ENCODE data around the gene BLID.

Gene BLID

DNA sequence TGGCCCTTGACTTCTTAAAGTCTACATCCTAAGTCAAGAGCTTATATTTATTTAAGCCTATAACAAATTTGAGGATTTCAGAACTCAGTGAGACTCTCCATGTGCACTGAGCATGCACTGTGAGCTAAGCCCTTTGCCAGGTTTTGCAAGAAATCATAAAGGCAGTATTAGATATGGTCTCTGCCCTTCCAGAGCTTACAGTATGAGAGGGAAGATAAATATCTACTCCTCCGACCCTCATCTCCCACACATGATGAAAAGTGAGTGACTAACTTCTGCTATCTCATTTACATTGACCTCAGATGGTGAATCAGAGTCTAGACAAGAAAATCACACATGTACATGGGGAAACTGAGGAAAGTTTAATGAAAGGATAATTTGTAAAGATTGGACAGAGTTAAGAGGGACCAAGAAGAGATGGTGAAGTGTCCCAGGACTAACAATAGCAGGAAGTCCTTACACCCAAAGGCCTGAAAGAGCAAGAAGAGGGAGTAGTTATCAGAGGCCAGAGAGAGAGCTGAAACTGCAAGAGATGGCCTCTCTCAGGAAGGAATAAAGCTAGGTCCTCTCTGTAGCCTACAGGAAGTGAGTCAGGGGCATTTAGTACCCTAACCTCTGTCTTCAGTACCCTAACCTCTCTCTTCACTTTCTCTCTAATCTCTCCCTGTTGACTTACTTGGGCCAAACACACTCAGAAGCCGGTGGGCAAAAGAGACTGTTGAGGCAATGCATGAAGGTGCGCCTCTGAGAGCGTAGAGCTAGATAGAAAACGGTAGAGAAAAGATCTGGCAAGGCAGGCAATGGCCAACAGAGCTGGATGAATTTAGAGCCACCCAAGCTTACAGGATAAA is 23.0 kb upstream of the BLID start:
- no peak for DNase-seq

DNA sequence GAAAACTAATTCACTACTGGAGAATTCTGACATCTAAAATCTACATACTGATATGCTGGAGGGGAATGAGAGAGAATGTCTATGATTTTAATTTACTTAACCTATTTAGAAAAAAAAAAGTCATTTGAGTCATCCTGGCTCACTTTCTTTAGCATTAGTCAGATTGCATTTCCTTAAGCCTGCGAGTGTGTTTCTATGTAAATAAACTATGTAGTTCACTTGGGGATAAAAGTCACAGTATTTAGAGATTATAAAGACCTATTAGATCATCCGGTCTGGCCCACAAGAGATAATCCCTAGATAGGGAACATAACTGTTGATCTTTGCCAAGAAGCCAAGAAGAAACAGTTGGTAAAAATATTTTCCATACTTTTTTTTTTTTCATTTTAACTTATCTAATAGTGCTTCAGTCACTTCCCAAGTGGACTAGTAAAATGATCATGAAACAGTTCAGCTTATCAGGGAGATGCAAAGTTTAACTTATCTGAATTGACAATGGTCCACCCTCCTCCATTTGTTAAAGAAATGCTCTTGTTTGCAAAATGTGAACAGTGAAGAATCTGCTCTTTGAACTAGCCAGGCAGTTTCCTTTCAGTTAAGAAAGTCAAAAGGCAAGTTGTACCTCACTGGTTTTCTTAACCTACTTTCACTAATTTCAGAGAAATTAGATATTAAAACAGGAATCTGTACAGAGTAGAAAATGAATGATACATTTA is 21.2 kb upstream of the BLID start:
- DNase-seq = no peak

DNA sequence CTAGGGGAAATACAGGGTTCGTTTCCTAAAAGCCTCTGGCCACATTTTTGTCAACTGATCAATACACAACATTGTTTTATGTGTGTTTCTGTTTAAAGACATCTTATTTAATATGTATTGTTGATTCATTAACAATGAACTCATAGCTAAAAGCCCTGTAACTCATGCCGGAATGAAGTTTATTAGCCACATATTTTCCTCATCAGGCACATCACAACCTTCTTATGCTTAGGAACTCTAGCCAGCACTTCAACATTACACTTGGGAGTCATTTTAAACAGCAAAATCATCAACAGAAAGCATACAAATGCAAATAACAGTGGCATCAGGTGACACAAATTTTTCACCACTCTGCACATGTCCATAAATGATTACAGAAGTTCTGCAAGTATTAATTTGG is 15.1 kb upstream of the BLID start:
- DNase-seq = no peak

DNA sequence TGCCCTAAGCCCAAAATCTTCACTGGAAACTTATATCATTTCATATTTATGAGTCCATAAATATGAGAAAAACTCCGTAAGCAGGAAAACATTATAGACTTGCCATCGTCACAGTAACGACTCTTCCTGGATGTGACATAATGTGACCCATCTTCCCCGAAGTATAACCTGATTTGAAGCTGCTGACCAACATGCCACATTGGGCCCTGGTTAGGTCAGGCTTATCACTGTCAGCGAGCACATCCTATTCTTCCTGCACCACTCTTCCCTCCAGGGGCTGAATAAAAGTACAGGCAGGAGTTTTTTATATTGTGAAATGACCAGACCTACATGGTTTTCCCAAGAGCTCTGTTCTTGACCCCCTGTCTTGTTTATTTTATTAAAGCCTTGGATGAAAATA is 12.1 kb upstream of the BLID start:
- DNase-seq = no peak

DNA sequence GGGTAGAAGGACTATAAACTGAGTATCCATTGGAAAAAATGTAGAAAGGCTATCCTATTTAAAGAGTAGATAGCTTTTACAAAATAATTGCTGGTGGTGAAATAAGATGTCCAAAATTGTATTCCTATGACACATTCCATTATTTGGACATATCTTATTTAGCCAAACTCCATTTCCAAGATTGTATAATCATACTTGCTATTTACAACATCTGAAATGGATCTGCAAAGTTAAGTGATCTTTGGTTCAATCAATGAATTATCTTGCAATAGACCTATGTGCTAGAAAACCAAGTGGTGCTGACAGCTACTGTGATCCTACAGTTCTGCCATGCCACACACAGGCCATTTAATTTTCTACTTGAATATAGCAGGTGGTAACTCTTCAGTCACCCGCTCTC is 11.0 kb upstream of the BLID start:
- no peak for DNase-seq

DNA sequence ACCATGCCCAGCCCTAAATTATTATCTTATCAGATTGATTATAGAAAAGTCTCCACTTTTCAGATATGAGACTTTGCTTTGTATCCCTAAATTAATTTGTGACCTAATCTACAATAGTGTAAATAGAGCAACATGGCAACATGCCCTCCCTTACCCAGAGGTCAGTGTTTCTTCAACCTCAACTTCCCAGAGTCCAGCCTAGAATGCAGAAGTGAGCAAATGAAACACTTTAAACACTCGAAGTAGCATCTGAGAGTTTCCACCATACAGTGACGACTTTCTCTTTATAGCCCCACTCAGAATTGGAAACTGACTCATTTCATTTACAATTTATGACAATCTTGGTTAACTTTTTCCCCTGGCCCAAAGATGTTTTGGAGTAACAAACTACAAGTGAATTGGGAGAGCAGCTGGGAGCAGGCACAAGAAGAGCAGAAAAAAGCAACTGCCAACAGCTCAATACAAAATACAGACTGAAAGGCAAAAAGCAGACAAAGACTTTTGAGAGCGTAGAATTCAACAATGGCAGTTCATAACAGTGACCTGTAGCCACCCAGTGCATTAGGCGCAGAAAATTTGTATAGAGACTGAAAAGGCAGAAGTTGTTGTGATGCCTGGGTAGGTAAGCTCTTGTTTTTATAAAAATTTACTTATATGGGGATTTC is 10.1 kb upstream of the BLID start:
- DNase-seq = no peak

DNA sequence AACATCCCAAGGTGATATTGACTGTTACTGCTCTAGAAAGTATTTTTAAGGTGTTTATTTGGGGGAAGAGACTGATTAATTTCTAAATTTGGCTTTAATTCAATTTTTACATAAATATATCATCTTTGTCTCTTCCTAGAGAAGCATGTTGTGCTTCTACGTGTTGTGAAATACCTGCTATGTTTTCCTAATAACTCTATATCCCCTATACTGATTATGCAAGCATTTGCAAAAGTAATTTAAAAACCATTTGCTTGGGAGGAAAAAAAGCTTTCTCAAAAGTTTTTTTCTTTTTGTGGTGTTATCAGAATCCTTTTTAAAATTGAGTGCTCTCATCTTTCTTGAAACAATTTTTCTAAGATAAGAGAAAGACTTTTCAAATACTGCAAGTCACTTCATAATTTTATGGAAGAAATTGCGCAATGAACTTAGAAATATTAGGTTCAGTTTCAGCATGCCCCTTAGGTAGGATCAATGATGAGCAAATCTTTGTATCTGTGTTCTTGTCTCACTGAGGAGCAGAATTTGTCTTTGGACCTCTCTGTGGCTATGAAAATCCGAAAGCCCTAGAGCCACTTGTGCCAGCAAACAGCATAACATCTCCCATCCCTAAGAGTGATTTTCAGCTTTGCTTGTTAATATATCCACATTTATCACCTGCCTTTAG is 7.4 kb upstream of the BLID start:
- no peak for DNase-seq

DNA sequence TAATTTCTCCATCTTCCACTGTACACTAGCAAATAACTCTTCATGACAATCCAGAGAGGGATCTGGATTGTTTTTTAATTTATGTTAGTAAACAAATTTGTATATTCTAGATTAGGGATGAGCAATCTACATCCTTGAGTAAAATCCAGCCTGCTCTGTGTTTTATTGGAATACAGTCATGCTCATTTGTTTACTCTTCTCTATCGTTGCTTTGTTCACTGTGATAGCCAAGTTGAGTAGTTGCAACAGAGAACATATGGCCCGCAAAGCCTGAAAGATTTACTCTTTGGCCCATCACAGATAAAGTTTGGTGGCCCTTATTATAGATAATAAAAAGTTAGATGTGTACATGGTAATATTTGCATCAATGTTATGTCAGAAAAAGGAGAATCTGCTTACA is 6.2 kb upstream of the BLID start:
- DNase-seq = no peak

DNA sequence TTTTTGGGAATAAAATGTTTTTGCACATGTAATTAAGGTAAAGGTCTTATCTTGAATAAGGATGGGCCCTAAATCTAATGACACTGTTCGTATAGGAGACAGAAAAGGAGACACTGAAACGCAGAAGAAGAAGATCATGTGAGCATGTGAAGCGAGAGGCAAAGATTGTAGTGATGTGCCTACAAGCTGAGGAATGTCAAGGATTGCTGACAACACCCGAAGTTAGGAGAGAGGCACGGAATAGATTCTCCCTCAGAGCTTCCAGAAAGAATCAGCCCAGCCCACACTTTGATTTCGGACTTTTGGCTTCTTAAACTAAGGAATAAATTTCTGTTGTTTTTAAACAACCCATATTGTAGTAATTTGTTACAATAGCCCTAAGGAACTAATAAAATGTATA is 4.1 kb upstream of the BLID start:
- DNase-seq = no peak

DNA sequence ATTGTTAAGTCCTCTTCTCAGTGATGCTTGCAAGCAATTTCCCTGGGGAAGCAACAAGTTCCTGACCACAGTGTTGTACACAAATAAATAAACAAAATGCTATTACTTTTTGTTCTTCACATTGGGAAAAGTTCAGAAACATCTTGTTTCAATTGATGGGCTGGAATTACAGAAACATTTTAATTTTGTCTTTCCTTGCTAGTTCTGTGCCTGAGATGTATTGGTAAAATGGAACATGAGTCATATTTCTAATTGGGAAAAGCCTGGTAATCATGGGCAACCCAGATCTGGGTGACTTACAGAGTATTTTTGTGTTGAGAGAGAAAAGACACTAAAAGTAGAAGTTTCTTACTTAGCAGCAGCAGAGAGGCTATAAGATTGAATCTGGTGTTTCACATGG is 576 bp upstream of the BLID start:
- DNase-seq = no peak

DNA sequence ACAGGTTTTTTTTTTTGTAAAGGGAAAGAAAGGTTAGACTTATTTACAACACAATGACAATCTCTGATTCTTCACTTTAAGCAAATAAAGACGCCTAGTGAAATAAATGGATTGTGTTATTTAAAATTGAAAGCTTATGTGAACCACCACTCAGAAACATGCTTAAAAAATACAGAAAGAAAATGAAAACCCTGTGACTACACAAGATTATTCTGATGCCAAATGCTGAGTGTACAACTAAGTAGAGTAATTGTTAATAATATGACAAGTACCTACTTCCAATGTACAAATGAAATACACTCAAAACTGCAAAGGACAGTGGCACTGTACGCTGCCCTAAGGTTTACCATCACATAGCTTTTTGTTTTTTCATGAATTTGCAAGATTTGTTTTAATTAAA is 1.0 kb downstream of the BLID start:
- DNase-seq = no peak

DNA sequence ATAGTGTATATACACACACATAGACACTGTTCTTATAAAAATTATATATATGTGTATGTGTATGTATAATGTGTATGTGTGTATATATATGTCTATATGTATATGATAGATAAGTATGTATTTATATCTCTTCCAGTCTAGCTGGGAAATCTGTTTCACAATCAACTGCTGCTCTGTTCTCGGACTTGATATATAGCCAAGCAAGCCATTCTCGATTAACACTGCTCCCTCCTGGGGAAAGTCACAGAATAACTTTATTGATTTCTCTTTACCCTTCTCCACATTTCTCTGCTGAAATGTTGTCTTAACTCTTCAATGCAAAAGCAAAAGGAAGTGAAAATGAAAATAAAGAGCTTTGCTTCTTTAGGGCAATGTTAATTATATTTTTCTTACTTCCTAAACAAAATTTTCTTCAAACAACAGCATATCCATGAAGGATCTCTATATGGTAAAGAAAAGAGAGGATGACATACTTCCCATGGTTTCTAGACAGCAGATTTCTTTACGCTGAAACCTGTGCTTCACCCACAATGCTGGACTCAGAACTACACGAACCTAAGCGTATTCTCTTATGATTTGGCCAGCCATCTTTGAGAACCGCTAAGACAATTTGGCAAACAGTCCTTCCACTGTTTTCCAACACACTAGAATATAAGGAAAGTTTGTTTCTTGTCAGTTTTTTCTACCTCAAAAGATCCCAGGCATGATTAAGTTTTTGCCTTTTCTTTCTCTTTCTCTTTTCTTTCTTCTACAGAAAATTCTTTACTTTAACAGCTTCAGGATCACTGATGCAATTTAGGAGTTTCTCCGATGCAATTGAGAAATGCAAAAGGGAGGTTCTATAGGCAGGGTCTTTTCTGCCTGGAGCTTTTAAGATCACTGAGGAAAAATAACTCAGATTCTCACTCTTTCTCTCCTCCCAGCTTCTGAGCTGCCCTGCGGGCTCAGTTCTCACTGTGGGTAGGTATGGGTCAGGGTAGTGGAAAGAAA is 1.9 kb downstream of the BLID start:
- no peak for DNase-seq

DNA sequence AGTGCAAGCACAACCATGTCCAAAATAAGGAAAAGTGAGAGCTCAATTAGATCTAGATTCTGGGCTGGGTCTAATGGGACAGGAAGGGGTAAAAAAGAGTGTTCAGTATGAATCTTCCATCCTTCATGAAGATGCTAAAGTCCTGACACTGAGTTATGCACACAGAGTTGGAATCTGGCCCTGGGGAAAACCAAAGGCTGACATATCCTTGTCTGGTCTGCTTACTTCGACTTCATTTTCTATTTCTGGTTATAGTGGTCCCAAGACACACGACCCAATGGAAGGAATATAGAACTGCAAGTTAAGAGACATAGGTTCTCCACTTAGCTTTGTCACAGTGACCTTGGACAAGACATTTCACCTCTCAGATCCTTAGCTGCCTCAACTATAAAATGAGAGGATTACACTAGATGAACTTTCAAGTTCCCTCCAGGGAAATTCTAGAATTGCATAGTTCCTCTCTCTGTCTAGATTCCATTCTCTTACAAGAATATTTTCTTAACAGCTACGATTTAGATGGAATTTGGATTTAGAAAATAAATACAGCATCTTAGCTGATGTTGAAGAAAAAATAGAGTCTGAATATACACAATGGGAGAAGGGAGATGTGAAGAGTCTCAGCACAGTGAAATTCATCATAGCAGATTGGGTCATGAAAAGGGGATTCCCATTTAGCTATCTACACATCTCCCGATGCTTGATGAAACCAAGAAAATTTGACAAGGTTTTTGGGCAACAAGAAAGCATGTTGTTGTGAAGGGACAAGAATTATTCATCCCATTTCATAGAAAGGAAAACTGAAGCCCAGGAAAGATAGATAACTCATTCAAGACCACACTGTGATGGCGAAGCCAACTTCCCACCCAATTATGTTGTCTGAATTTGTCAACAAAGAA is 3.3 kb downstream of the BLID start:
- DNase-seq = no peak

DNA sequence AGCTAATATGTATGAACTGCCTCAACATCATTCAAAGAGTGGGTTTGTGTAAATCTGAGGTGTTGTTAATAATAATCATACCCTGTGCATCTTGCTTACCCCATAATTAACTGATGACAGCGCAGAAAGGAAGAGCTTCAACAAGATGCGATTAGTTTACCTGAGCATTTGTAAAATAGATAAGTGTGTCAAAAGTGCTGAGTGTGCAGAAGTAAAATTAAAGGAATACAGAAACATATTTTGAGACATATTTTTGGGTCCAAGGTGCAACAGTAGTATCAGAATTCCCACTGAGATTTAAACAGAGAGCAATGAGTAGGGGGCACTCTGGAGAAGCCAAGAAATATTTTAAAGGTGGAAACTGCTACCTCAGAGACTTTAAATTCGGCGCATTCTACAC is 6.1 kb downstream of the BLID start:
- DNase-seq = no peak

DNA sequence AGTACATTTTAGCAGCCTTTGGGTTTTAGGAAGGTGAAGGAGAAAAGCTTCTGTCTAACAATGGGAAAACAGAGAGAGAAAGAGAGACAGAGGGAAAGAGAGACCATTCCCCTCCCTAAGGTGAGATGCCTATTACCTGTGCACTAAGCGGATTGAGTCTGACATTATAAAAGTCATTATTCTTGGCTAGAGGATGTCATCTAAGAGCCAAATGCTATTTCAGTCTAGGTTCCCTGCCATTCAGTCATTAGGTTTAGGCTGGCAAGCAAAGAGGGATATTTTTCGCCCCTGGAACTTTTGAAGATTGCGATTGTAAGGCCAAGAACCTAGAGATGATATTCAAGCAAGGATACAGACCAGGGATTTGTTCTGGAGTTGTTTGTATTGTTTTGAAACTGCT is 7.2 kb downstream of the BLID start:
- no peak for DNase-seq

DNA sequence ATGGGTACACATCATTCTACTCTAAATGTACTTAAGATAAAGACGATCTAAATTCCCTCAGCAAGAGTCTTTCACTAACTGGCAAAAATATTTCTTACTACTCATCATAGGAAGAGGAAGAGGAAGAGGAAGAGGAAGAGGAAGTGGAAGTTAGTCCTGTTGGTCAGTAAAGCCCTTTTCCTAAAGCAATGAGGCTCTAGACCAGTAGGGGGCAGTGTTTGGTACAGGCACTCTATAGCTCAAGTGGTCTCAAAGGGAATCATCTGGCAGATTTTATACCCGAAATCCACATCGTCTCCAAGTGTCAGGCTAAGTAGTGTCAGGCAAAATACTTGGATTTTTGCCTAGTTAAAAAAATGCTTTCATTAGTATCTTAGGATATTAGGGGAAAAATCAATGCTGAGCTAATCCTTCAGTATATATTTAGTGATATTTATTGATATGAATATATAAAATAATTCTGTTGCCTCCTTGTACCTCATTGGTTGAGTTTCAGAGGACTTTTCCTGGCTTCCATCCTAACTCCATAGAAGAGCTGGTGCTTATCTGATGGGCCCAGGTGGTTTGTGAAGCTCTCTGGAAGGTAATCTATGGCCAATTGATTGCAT is 7.7 kb downstream of the BLID start:
- DNase-seq = no peak

DNA sequence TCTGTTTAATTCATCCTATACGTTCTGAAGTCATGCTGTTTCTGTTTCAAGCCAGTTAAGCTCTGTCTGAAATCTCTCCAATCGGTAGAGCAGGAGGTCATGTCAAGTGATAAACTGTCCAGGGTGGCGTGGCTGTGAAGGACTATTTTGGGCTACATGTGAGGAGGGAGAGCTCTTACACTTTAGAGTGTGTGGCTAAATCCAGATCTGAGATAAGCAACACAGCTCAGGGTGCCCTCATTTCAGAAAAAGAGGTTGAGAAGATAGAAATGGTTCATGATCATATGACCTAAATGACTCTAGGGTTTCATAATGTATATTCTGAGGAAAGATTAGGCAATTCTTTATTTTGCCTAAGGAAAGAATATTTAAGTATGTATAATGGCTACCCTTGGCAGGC is 8.4 kb downstream of the BLID start:
- no peak for DNase-seq

DNA sequence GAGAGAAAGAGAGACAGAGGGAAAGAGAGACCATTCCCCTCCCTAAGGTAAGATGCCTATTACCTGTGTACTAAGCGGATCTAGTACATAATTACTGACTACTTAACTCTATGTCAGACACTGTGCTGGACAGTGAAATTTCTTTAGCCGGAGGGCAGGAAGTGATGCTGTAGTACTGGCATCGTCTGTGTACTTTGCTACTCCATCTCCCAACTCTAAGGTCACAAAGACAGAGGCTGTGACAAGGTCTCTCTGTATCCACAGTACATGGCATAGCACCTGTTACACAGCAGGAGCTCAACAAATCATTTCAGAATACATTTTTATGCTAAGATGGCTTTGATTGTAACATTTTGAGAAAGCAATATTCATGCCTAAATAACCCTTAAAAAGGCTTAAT is 9.0 kb downstream of the BLID start:
- no peak for DNase-seq

DNA sequence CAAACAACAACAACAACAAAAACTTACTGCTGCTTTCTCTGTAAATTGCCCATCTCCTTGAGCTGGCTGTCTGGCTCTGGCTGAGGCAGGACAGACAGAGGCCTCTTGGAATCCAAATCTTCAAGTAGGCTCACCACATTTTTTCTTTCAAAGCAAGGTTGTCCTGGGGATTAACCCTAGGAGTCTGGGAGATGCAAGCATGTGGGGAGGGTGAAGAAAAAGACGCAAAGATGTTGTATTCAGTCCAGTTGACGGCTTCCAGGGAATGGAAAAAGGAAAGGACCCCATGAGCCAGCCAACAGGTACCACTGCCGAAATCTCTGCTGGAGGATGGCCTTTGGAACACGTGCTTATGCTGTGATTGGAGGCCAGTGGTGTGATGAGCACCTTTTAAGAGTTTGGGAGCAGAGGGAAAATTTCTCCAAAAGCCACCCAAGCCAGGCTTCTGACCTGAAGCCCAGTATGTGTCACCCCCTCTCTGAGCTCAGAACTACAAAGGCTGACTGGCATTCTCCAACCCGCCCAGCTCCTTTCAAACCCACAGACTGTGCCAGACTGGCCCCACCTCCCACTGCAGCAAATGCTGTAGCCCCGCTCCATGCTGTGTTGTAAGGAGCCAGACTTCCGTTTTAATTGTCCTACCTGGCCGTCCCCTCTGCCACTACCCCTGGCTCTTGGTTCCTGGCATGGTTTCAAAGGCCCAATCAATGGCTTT is 10.8 kb downstream of the BLID start:
- no peak for DNase-seq

DNA sequence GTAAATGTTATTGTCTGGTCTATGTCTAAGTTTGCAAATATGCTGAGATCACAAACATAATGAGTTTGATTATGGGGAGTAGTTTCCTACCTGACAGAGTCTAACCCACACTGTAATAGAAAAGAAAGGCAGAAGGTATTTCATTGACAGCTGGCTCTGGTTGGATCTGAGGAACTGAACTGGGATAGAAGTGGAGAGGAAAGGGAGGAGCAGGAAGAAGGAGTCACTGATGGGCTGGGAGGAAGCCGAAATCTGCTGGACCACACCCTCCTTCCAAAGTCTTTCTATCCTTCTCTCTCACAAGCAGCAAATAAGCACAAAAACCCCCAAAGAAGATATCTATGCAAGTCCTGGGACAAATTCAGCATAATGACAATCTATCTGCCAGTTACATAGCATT is 11.7 kb downstream of the BLID start:
- no peak for DNase-seq

All from effector CD8-positive, alpha-beta T cell (primary cell).